SK-N-MC (cell line): ENCODE data around the gene BCL3.

Experiments used
- EZH2 ChIP-seq: fragments of 200-600 bp; sonication (generic); IDR thresholded peaks from one replicate; pipeline ENCODE4 v1.6.1; 2017; ENCODE audit warnings: antibody characterized with exemption
- POLR2AphosphoS5 ChIP-seq: IDR thresholded peaks from 2 replicates; pipeline ENCODE4 v1.6.1; 2012; ENCODE audit warnings: mild to moderate bottlenecking, low read depth, low read length, borderline replicate concordance

DNA sequence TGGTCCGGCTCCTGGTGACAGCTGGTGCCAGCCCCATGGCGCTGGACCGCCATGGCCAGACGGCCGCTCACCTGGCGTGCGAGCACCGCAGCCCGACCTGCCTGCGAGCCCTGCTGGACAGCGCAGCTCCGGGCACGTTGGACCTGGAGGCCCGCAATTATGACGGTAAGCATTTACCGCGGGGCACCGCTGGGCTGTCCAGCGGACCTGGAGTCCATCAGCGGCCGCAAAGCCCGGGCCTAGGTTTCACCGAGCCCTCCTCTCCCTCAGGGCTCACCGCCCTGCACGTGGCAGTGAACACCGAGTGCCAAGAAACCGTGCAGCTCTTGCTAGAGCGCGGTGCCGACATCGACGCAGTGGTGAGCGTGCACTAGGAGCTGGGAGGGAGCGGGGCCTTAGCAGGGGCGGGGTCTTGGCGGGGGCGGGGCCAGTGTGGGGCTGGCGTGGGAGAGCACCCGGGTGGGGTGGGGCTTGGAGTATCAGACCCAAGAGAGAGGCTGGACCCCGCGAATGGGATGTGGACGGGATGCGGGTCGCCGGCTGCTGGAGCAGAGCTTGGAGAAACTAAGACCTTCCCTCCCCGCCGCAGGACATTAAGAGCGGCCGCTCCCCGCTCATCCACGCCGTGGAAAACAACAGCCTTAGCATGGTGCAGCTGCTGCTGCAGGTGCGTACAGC is 8.7 kb downstream of the BCL3 start:
- TF ChIP-seq EZH2: no peak
- TF ChIP-seq POLR2AphosphoS5: no peak
